Ascending aorta (tissue), 2 donors: ENCODE data around the gene FAM114A1. TPM values are rescaled to one million over a fixed set of nuclear protein-coding genes. Genes with fewer than 3 reads are reported as not detected.
"Not testable (repeated sequence)": the region's sequence is repeated elsewhere in the genome, so short reads cannot be mapped to it uniquely, and the experiment has no call there.

Experiments used
- DNase-seq, 2 donors: peaks; one replicate each; pipeline ENCODE4 v3.0.0-alpha.2; 2019; ENCODE audit warnings: low spot score in 2 of 2
- H3K27ac ChIP-seq, 2 donors: fragments of 200-600 bp; sonication (generic); one replicate each; pipeline ENCODE4 v1.5.1; 2016 to 2017; ENCODE audit warnings: mild to moderate bottlenecking in 1 of 2
- H3K27me3 ChIP-seq: fragments of 200-600 bp; sonication (generic); one replicate; pipeline ENCODE4 v1.5.1; 2017
- H3K36me3 ChIP-seq, 2 donors: fragments of 200-600 bp; sonication (generic); one replicate each; pipeline ENCODE4 v1.5.1; 2016
- H3K4me1 ChIP-seq, 2 donors: fragments of 200-600 bp; sonication (generic); one replicate each; pipeline ENCODE4 v1.5.1; 2016 to 2017; ENCODE audit warnings: mild to moderate bottlenecking in 1 of 2
- H3K4me3 ChIP-seq, 2 donors: fragments of 200-600 bp; sonication (generic); one replicate each; pipeline ENCODE4 v1.5.1; 2016 to 2017; ENCODE audit warnings: mild to moderate bottlenecking in 1 of 2
- H3K9me3 ChIP-seq, 2 donors: fragments of 200-600 bp; sonication (generic); one replicate each; pipeline ENCODE4 v1.5.1; 2016
- intact Hi-C: fragments of 100-400 bp; cut with DNase I; formaldehyde crosslinking; loops from one replicate; pipeline ENCODE4 v1.15.1; 2023
- total RNA-seq: library from RNA; depleted of rRNA; stranded (reverse); fragments of >200 nt; gene quantifications from one replicate; pipeline ENCODE4 v1.1.0, GENCODE V29; 2016
- TF ChIP-seq, protein P1 (sequence below), 3 experiments: fragments of 200-600 bp in 2 of 3; fragments of 450-650 bp in 1 of 3; sonication (generic) in 2 of 3; IDR thresholded peaks; one replicate each; pipeline ENCODE4 v1.5.1; 2016 to 2019; ENCODE audit warnings: antibody characterized with exemption in 3 of 3, mild to moderate bottlenecking in 1 of 3, moderate library complexity in 1 of 3

FAM114A1 gene
- total RNA-seq, 1 donor from 2014 or later: 45.7 TPM

DNA sequence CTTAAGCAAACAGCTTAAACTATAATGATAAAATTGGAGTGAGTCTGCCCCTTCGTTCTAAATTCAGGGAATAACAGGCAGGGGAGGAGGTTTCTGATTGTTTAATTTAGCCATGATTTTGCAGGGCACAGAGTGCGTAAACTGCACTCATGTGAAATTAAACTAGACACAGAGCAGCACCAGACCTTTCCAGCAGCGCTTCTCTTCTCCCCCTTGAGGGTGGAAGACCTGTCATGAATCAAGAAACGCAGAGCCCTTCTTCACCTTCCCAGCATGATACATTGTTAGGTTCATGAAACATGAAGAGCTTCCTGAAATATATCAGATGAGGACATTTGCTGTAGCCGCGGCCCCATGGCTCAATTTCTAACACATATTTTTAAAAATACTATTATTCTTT lies 63.1 kb downstream of the FAM114A1 start:
- TF ChIP-seq, protein P1, sequence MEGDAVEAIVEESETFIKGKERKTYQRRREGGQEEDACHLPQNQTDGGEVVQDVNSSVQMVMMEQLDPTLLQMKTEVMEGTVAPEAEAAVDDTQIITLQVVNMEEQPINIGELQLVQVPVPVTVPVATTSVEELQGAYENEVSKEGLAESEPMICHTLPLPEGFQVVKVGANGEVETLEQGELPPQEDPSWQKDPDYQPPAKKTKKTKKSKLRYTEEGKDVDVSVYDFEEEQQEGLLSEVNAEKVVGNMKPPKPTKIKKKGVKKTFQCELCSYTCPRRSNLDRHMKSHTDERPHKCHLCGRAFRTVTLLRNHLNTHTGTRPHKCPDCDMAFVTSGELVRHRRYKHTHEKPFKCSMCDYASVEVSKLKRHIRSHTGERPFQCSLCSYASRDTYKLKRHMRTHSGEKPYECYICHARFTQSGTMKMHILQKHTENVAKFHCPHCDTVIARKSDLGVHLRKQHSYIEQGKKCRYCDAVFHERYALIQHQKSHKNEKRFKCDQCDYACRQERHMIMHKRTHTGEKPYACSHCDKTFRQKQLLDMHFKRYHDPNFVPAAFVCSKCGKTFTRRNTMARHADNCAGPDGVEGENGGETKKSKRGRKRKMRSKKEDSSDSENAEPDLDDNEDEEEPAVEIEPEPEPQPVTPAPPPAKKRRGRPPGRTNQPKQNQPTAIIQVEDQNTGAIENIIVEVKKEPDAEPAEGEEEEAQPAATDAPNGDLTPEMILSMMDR (IDR thresholded peaks at IDR 0.05): no peak
- Histone ChIP-seq H3K9me3 (no peaks in the 10 kb centered on the region), H3K4me1 (no peaks in the 10 kb centered on the region), H3K36me3 (peaks cover 67 to 88% of the 10 kb centered on the region in 2 donors), H3K27ac (no peak overlapping the region), H3K4me3 (no peak overlapping the region), H3K27me3 (no peaks in the 10 kb centered on the region)
- DNase-seq: no peak
- intact Hi-C loops: no loop called here

DNA sequence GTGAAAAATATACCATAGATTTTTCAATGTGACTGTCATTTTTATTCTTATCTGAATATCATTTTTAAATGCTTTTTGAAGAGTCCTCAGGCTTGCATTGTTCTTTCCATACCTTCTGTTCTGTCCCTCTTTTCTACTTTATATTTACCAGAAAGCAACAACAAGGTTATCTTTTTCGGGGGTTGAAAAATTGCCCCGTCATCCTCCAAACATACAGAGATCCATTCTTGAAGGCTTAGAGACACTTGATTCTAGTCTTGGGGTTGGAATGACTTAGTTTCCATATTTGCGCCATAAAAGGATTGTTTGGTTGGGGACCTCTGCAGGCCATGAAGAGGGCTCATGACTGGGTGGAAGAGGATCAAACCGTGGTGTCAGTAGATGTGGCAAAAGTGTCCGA lies 63.5 kb downstream of the FAM114A1 start:
- Histone ChIP-seq H3K9me3 (no peaks in the 10 kb centered on the region), H3K36me3 (peaks cover 68 to 89% of the 10 kb centered on the region in 2 donors), H3K4me3 (no peak overlapping the region), H3K27ac (no peak overlapping the region), H3K27me3 (no peaks in the 10 kb centered on the region), H3K4me1 (no peaks in the 10 kb centered on the region)
- intact Hi-C loops: no loop called here
- TF ChIP-seq, protein P1 (IDR thresholded peaks at IDR 0.05): no peak
- DNase-seq: no peak

DNA sequence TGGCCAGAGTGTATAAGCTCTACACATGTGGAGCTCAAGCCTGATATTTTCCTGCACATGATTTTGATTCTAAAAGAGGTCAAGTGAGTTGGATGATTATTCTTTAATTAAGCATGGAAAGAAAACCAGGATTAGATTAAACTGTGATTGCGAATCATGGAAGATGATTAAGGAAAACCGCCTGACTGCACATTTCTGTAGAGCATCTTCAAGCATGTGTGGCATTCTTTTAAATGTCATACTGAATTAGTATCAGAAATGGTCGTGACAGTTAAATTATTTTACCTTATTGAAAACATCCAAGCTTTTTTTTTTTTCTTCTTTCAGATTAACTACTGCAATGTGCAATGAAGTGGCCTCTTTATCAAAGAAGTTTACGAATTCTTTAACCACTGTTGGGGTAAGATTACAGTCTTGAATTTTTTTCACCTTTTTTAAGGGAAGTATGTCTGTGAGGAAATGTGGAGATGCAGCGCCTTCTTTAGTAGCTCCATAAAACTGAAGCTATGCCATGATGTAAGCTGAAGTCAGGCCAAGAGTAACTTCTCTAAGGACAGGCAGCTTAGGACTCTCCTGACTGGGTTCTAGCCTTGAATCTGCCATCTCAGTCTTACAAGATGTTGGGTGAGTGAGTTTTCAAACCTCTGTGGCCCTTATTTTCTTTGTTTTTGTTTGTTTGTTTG lies 67.9 kb downstream of the FAM114A1 start:
- H3K9me3 ChIP-seq: no peaks in the 10 kb centered on the region
- no peaks in the 10 kb centered on the region for H3K4me1 ChIP-seq
- no peak for DNase-seq
- no peak overlapping the region for H3K4me3 ChIP-seq
- peaks cover 57 to 93% of the 10 kb centered on the region in 2 donors for H3K36me3 ChIP-seq
- H3K27ac ChIP-seq: no peak overlapping the region
- TF ChIP-seq, protein P1 (IDR thresholded peaks at IDR 0.05): no peak
- H3K27me3 ChIP-seq: no peaks in the 10 kb centered on the region
- intact Hi-C loops: no loop called here

DNA sequence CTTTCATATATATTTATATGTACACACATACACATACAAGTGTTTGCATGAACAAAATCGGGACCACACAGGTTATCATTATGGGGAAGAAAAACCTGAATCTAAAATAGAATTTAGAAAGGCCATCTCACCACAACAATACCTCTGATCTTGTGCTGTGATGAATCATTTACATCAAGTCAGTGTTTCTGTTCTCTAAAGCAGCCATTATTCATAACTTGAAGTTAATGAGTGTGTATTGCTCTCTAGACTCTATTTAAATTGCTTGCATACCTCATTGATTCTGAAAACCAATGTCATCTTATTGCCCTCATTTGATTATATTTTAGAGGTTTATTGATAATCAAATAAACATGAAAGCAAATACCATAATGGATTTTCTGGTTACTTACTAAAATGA lies 71.6 kb downstream of the FAM114A1 start:
- no peak for DNase-seq
- intact Hi-C loops: no loop called here
- Histone ChIP-seq H3K4me1 (no peaks in the 10 kb centered on the region), H3K4me3 (no peak overlapping the region), H3K27me3 (no peaks in the 10 kb centered on the region), H3K27ac (no peak overlapping the region), H3K36me3 (peaks cover 54 to 88% of the 10 kb centered on the region in 2 donors), H3K9me3 (no peaks in the 10 kb centered on the region)
- TF ChIP-seq, protein P1 (IDR thresholded peaks at IDR 0.05): no peak

DNA sequence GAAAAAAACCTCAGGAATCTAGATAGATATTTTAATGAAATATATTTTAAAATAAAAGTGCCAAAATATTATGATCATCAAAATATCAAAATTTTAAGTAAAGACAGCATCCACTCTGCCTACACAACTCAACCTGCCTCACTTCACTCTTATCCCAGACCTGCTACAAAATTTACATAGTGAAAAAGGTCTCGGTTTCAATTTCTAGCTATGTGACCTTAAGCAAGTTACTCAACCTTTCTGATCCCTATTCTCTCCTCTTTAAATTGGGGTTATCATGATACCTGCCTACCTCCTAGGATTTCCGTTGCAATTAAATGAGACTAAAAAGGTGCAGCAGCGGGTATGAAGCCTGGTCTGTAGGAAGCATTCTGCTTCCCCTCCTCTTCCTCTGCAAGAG lies 72.9 kb downstream of the FAM114A1 start:
- Histone ChIP-seq H3K27ac (no peak overlapping the region), H3K4me3 (no peak overlapping the region), H3K36me3 (peaks cover 68 to 92% of the 10 kb centered on the region in 2 donors), H3K27me3 (no peaks in the 10 kb centered on the region), H3K9me3 (no peaks in the 10 kb centered on the region), H3K4me1 (no peaks in the 10 kb centered on the region)
- intact Hi-C loops: no loop called here
- TF ChIP-seq, protein P1 (IDR thresholded peaks at IDR 0.05): no peak
- no peak for DNase-seq

DNA sequence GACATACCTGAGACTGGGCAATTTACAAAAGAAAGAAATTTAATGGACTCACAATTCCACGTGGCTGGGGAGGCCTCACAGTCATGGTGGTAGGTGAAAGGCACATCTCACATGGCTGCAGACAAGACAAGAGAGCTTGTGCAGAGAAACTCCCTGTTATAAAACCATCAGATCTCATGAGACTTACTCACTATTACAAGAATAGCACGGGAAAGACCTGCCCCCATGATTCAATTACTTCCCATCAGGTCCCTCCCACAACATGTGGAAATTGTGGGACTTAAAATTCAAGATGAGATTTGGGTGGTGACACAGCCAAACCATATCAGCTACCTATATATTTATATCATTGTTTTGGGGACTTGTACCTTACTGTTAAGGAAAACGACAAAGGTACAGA lies 74.3 kb downstream of the FAM114A1 start:
- DNase-seq, H3K4me1 ChIP-seq, H3K27ac ChIP-seq, H3K27me3 ChIP-seq, intact Hi-C loops, H3K9me3 ChIP-seq, H3K4me3 ChIP-seq: not testable (repeated sequence)
- H3K36me3 ChIP-seq: peaks cover 63 to 78% of the 10 kb centered on the region in 2 donors
